HEK293T (cell line): ENCODE data around the gene KCNK16.

Experiments used
- ARNT ChIP-seq: fragments of 450-650 bp; IDR thresholded peaks from 2 replicates; pipeline ENCODE4 v1.6.1; 2017; ENCODE audit warnings: mild to moderate bottlenecking
- CTBP1 ChIP-seq: fragments of 450-650 bp; IDR thresholded peaks from 2 replicates; pipeline ENCODE4 v1.6.1; 2016; ENCODE audit warnings: borderline replicate concordance
- ELF4 ChIP-seq: fragments of 450-650 bp; IDR thresholded peaks from 2 replicates; pipeline ENCODE4 v1.6.1; 2017; ENCODE audit warnings: antibody characterized with exemption
- FOXA1 ChIP-seq: fragments of 450-650 bp; IDR thresholded peaks from 2 replicates; pipeline ENCODE4 v1.6.1; 2016; ENCODE audit warnings: mild to moderate bottlenecking
- FOXK2 ChIP-seq: fragments of 450-650 bp; IDR thresholded peaks from 2 replicates; pipeline ENCODE4 v1.6.1; 2016; ENCODE audit warnings: mild to moderate bottlenecking
- FOXM1 ChIP-seq: fragments of 450-650 bp; IDR thresholded peaks from 2 replicates; pipeline ENCODE4 v1.6.1; 2017; ENCODE audit warnings: mild to moderate bottlenecking, borderline replicate concordance
- HDGF ChIP-seq: fragments of 450-650 bp; IDR thresholded peaks from 2 replicates; pipeline ENCODE4 v1.6.1; 2017; ENCODE audit warnings: antibody characterized with exemption, borderline replicate concordance
- LEF1 ChIP-seq: fragments of 450-650 bp; IDR thresholded peaks from 2 replicates; pipeline ENCODE4 v1.6.1; 2017; ENCODE audit warnings: mild to moderate bottlenecking, borderline replicate concordance
- NFRKB ChIP-seq: fragments of 450-650 bp; IDR thresholded peaks from 2 replicates; pipeline ENCODE4 v1.6.1; 2016; ENCODE audit warnings: mild to moderate bottlenecking, moderate library complexity
- SP1 ChIP-seq: fragments of 450-650 bp; IDR thresholded peaks from 2 replicates; pipeline ENCODE4 v1.6.1; 2017

- TF ChIP-seq NFRKB (no peak), ELF4 (no peak), FOXA1 (no peak), ARNT (no peak), SP1 (no peak), HDGF (no peak), CTBP1 (no peak), LEF1 (no peak), FOXM1 (no peak), FOXK2 (no peak)
Measured at GRCh38 chr6:39266782-39267355, 55.6 kb downstream of the KCNK16 start.
